HEK293T (cell line): ENCODE results near the gene TST.

ENCODE experiments used
- BHLHE40 ChIP-seq: fragments of 450-650 bp; IDR thresholded peaks from 2 replicates; pipeline ENCODE4 v1.6.1; 2016; ENCODE audit warnings: mild to moderate bottlenecking, moderate library complexity, borderline replicate concordance
- CTBP1 ChIP-seq: fragments of 450-650 bp; IDR thresholded peaks from 2 replicates; pipeline ENCODE4 v1.6.1; 2016; ENCODE audit warnings: borderline replicate concordance
- FOXK2 ChIP-seq: fragments of 450-650 bp; IDR thresholded peaks from 2 replicates; pipeline ENCODE4 v1.6.1; 2016; ENCODE audit warnings: mild to moderate bottlenecking
- FOXM1 ChIP-seq: fragments of 450-650 bp; IDR thresholded peaks from 2 replicates; pipeline ENCODE4 v1.6.1; 2017; ENCODE audit warnings: mild to moderate bottlenecking, borderline replicate concordance
- SP1 ChIP-seq: fragments of 450-650 bp; IDR thresholded peaks from 2 replicates; pipeline ENCODE4 v1.6.1; 2017
- SUZ12 ChIP-seq: fragments of 450-650 bp; IDR thresholded peaks from 2 replicates; pipeline ENCODE4 v1.6.1; 2016; ENCODE audit warnings: mild to moderate bottlenecking

DNA sequence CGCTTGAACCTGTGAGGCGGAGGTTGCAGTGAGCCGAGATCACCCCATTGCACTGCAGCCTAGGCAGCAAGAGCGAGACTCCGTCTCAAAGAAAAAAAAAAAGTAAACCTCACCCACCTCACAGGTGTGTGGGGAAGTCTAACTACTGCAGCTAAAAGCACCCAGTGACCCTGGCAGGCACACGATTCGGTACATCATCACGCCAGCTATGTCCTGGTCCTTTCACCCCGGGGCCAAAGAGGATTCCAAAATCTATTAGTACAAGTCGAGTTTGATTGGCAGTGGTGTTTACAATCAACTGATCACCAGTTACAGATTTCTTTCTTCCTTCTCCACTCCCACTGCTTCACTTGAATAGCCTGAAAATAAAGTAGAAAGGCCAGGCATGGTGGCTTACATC, 6.3 kb downstream of the TST start:
- TF ChIP-seq BHLHE40 (no peak), SP1 (no peak), SUZ12 (no peak), FOXK2 (no peak), FOXM1 (no peak), CTBP1 (no peak)
